GM18508 (cell line): ENCODE measurements around the gene HSP90AB1.

Experiments used
- ATAC-seq: cut with Tn5 transposase; IDR thresholded peaks from one replicate; pipeline ENCODE4 v1.9.1; 2021; ENCODE audit warnings: moderate number of reproducible peaks; ENCODE audit not compliant: insufficient read depth, unreplicated experiment

The HSP90AB1 gene

DNA sequence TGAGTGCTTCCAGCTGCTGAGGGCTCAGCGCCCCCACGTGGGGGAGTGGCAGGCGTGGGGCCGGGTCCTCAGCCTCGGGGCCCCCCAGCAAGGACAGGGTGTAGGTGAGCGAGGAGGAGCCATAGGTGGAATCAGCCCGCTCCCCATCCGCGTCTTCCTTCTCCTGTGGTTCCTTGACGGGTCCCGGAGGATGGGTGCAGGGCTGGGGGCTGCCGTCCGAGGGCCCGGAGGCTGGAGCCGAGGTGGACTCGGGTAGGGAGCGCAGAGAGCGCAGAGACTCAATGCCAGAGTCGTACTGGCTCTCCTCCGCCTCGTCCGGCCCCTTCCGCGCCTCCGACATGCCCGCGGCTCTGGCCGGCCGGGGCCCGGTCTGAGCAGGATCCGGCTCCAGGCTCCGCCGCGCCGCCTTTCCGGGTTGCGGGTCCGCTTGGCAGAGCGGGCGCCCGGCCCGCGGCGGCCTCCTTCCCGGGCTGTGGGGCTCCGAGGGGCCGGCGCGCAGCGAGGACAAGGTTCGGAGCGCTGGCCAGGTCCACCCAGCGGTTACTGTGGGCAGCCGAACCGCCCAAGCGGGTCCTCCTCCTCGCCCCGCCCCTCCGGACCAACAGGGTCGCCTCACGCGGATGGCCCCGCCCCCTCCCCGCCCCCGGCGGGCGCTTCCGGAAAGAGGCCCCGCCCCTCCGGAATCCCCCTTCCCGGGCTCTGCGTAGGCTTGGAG is 18.3 kb downstream of the HSP90AB1 start, which contains the start of gene NFKBIE:
NFKBIE (minus strand) TSS at position 545 of the 715 bp plus-strand sequence; CDS start at position 340, 205 bp downstream.
- ATAC-seq, result no peak

DNA sequence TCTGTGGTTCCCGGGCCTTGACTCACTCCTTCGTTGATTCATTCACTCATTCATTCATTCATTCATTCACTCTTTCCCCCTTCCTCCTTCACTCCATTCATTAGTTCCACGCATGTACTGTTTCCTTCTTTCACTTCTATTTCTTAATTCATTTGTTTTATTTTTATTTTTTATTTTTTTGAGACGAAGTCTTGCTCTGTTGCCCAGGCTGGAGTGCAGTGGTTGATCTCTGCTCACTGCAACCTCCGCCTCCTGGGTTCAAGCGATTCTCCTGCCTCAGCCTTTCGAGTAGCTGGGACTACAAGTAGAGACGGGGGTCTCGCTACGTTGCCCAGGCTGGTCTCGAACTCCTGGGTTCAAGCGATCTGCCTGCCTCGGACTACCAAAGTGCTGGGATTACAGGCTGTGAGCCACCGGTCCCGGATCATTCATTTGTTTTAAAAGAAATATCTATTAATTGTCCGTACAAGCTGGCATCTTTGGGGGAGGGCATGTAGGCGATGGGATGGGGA is 18.9 kb downstream of the HSP90AB1 start:
- no peak for ATAC-seq

GRCh38 chr6:44266347-44266746 is 19.4 kb downstream of the HSP90AB1 start:
- ATAC-seq, result no peak

GRCh38 chr6:44267252-44267651 is 20.4 kb downstream of the HSP90AB1 start:
- no peak for ATAC-seq

DNA sequence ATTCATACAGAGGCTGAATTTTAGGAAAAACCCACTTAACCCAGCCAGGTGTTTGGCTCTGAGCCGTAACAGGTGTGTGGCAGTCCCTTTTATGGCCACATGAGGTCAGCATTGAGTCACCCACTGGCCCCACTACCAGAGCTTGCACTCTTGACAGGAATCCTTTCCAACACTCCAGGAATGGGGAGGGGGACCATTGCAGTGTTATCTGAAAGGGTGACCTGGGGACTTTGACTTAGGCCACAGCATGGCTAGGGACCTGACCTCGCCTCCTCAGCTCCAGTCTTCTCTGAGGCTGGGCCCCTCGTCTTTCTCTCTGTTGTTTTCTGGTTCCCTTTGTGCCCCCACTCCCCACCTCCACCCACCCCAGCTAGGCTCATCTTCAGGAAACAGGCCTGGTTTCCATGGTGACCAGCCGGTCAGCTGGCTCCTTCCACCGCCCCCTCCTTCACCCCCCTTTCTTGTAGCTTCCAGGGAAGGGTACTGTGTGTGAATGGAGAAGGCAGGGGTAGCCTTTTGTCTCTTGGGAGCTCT is 21.3 kb downstream of the HSP90AB1 start:
- no peak for ATAC-seq

GRCh38 chr6:44269178-44269920 is 22.4 kb downstream of the HSP90AB1 start:
- no peak for ATAC-seq

GRCh38 chr6:44269921-44270525 is 23.1 kb downstream of the HSP90AB1 start, which contains the start of gene TMEM151B:
TSS of gene TMEM151B (plus strand) at chr6:44270450. CDS start at chr6:44270743, 293 bp downstream.
- no peak for ATAC-seq

GRCh38 chr6:44270526-44271405 is 23.9 kb downstream of the HSP90AB1 start:
- ATAC-seq, result no peak

DNA sequence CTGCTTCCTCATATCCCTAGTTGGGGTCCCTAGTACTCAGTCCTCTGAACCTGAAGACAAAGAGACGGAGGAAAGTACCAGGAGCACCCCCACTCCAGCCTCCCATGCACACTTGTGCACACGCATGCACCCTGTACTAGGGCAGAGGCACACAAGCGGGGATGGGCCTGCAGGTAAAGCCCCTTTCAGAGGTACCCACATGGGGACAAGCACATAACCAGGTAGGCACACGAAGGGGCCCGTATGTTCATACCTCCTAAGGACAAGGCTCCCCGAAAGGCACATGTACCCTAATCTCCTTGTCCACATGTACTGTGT is 24.5 kb downstream of the HSP90AB1 start:
- no peak for ATAC-seq

DNA sequence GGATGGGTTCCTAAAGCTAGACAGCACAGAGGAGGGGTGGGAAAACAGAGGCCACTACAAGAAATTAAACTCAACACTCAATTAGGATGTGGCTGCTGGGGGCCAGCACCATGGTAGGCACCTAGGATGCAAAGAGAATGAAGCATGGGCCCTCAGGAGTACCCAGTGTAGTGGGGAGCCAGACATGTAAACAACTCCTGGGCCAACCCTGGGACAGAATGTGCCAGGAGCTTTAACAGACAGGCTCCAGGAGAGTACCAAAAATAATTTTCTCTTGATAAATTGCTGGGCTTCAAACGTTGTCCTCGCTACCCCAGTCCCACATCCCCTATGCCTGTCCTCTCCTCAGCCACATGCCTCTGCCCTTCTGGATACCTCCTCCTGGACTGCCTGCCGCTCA is 25.0 kb downstream of the HSP90AB1 start:
- ATAC-seq, result no peak

DNA sequence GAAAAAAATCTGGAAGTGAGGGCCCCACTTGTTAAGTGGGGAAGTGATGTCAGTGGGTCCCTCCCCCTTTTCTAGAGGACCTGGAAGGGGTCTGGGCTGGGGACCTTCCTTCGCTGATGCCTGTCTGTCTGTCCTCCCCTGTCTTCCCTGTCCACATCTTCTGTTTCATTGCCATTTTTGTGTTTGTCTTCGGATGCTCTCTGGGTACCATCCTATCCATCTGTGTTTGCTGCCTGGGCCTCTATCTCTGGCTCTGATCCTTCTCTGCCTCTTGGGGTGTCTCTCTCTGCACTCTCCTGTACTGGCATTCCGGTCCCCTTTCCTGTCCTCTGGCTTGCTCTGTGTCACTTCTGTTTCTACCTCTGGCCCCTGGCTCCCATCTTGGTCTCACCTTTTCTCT is 25.6 kb downstream of the HSP90AB1 start:
- no peak for ATAC-seq

DNA sequence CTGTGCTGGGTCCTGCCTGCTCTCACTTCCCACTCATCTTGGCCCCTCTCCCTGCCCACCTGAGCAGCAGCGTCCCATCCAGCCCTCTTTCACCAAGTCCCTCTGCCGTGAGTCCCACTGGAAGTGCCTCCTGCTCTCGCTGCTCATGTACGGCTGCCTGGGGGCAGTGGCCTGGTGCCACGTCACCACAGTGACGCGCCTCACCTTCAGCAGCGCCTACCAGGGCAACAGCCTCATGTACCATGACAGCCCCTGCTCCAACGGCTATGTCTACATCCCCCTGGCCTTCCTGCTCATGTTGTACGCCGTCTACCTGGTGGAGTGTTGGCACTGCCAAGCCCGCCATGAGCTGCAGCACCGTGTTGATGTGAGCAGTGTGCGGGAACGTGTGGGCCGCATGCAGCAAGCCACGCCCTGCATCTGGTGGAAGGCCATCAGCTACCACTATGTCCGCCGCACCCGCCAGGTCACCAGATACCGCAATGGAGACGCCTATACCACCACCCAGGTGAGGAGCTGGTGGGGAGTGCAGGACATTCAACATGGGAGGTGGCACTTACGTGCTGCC is 26.2 kb downstream of the HSP90AB1 start:
- ATAC-seq, result no peak

- ATAC-seq, result no peak
Observed at GRCh38 chr6:44273617-44274016, 26.7 kb downstream of the HSP90AB1 start.

- no peak for ATAC-seq
Observed at GRCh38 chr6:44275271-44275748, 28.4 kb downstream of the HSP90AB1 start.

DNA sequence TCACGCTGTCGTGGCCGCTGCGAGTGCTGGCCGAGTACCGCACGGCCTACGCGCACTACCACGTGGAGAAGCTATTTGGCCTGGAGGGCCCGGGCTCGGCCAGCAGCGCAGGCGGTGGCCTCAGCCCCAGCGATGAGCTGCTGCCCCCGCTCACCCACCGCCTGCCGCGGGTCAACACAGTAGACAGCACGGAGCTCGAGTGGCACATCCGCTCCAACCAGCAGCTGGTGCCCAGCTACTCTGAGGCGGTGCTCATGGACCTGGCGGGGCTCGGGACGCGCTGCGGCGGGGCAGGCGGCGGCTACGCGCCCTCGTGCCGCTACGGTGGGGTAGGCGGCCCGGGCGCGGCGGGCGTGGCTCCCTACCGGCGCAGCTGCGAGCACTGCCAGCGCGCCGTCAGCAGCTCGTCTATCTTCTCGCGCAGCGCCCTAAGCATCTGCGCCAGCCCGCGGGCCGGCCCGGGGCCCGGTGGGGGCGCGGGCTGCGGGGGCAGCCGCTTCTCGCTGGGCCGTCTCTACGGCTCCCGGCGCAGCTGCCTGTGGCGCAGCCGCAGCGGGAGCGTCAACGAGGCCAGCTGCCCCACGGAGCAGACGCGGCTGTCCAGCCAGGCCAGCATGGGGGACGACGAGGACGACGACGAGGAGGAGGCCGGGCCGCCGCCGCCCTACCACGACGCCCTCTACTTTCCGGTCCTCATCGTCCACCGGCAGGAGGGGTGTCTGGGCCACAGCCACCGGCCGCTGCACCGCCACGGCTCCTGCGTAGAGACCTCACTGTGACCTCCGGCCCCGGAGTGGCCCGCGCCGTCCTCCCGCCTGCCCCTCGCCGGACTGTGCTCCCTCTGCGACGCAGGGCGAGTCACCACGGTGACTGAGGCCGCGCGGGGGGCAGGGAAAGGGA is 29.1 kb downstream of the HSP90AB1 start:
- ATAC-seq, result no peak

DNA sequence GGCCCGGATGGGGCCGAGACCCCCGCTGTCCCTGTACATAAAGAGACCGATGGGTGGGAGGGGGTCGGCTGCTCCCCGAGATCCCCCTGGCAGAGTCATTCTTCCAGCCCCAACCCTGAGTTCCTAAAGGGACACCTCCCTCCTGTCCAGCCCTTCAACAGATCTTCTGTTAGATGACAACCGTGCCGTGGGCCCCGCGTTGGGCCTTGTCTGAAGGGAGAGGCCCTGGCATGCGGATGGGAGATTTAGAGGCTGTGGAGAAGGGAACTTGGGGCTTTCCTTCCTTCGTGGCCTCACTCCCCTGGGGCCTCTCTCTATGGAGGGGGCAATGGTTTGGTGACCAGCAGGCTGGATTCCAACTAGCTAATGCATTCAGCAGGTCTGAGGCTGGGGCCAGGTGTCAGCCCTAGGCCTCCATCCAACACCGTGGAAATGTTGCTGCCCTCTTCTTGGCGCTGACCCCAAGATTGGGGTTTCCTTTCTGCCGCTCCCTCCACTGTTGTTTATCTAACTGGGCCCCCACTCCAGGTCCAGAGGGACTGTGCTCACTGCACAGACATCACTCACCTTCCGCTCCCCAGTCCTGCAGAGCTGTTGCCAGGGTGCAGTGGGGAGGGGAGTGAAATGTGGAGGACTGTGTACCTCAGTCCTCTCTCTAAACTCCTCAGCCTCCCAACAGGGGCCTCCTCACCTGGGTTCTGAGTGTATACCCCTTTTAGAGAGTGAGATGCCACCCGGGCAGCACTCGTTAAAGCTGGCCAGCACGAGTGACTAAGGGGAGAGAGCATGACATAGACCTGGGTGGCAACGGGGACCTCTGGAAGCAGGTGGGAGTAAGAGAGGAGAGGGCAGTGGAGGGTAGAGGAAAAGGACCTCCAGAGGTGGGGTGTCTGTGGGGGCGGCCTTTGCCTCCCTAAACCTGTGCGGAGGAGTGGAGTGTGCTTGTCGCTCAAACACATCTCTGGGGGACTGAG is 30.1 kb downstream of the HSP90AB1 start:
- ATAC-seq, result no peak

DNA sequence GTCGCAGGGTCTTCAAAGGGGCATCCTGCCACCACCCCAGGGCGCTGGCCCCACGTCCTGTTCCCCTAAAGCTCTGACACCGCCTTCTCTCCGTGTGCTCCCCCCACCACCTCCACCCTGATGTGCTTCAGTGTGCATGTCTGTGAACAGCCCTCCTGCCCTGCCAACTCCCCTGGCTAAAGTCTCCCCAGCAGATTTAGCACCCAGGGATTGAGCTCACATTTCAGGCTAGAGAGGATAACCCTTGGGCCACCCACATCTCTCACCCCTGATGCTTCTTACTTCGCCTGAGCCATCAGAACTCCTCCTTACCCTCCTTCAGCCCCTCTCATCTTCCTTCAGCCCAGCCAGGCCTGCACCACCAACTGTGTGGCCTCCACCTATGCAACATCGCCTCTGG is 30.9 kb downstream of the HSP90AB1 start:
- no peak for ATAC-seq
